Retina (tissue), 1 donor: ENCODE results near the gene MYLK3.

Experiments
- DNase-seq: peaks from one replicate; pipeline ENCODE4 v3.0.0-alpha.2; 2016

MYLK3 gene

GRCh38 chr16:46757339-46758050 lies 9.4 kb upstream of the MYLK3 start:
- peak; percentile 17 for DNase-seq

DNA sequence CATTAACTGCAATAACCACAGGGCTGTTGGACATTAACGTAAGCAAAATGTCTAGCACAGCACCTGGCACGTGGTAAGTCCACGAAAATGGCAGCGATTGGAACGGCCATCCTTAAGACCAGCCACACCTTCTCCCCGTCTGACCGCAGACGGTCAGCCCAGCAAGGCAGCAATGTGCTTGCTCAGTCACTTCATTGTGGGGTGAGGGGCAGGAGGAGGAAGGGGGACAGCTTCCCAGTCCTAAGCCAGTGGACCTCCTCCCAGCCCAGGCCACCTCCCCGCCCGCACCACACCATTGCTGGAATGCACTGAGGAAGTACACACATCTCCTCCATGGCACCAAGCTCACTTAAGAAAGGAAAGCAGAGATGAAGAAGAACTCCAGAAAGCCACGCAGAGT lies 8.6 kb upstream of the MYLK3 start:
- no peak for DNase-seq

GRCh38 chr16:46753015-46753414 lies 4.9 kb upstream of the MYLK3 start:
- no peak for DNase-seq

DNA sequence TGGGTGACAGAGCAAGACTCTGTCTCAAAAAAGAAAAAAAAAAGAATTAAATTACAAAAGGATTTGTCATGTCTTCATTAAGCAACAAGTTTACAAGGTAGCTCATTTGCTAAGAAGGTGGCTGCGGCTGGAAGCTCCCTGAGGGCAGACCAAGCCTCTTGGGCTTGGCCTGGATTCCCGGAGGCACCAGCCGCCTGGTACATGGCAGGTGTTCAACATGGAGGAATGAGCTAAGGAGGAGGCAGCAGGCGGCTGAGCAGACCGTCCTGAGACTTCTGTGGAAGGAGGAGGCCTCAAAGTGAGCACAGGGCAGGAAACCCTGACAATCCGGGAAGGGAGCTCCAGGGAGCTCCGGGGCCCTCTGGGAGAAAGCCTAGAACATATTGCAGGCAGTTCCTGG lies 3.2 kb upstream of the MYLK3 start:
- DNase-seq = no peak

- DNase-seq = no peak
These were observed 896 bp upstream of the MYLK3 start for GRCh38 chr16:46748775-46749705.

DNA sequence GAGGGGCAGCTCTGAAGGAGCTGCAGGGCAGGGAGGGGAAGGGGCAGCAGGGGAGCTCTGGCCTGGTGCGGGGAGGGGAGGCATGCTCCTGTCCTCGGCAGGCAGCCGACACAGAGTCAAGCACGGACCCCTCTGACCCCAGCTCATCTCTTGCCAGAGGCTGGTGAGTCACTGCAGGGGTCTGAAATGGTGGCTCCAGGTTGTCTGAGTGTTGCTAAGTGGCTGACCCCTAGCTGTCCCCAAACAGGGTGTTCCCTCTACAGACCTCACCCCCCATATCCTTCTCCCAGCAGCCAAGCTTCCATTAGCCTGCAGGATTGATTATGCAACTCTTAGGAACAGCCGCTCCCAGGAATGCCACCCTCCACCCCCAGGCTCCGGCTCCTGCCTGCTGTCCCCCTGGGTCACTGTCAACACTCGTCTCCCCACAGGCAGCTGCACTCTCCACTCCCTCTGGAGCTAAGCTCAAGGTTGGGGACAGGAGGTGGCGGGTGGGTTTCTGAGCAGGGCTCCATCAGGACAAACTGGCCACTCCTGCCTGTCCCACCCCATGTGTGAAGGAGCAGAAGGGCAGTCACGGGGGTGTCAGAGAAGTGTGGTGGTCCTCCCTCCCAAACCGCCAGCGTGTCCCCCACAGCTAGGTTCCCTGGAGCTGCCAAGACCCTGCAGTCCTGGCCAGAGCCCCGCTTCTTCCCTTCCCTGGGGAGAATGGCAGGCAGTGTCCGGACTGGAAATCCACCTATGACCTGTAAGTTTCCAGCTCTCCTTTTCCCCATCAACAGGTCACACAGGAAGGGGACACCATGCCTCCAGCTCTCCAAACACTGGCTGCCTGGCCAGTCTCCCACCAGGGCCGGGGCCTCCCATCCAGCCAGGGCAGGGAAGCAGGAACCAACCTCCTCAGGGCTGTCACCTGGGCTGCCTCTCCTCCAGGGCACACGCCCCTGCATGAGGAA lies 1.0 kb downstream of the MYLK3 start:
- peak; percentile 14 for DNase-seq

- DNase-seq = no peak
These were observed 2.5 kb downstream of the MYLK3 start for GRCh38 chr16:46745617-46746016.

GRCh38 chr16:46743232-46743719 lies 4.9 kb downstream of the MYLK3 start:
- no peak for DNase-seq

- DNase-seq = no peak
These were observed 8.2 kb downstream of the MYLK3 start for GRCh38 chr16:46739934-46740333.

GRCh38 chr16:46737621-46738214 lies 10.4 kb downstream of the MYLK3 start:
- no peak for DNase-seq

GRCh38 chr16:46736695-46737094 lies 11.4 kb downstream of the MYLK3 start:
- DNase-seq = no peak

DNA sequence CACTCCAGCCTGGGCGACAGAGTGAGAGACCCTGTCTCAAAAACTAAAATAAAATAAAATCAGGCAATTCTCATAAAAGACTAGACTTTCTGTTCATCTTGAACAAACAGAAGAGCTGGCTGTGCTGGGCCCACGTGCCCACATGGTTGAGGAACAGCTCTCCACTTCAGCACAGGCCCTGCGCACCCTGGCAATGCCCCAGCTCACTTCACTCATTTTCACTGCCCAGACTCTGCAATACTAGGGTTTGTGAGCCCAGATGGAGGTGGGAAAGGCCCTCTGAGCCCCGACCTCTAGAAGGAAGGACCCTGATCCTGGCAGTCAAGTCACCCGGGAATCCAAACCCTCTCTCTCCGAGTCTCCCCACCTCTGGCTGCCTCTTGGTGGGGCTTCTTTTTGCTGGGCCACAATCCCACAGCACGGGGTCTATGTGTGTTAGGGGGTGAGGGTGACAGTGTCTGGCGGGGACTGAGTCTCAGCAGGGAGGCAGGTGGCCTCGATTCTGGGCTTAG lies 14.8 kb downstream of the MYLK3 start:
- DNase-seq = no peak

GRCh38 chr16:46732561-46732960 lies 15.6 kb downstream of the MYLK3 start:
- DNase-seq = no peak

- no peak for DNase-seq
These were observed 16.2 kb downstream of the MYLK3 start for GRCh38 chr16:46731691-46732555.

GRCh38 chr16:46730801-46731690 lies 17.1 kb downstream of the MYLK3 start:
- DNase-seq = peak; percentile 20

- no peak for DNase-seq
These were observed 18.0 kb downstream of the MYLK3 start for GRCh38 chr16:46730126-46730525.

GRCh38 chr16:46729326-46729995 lies 18.7 kb downstream of the MYLK3 start:
- DNase-seq = no peak

DNA sequence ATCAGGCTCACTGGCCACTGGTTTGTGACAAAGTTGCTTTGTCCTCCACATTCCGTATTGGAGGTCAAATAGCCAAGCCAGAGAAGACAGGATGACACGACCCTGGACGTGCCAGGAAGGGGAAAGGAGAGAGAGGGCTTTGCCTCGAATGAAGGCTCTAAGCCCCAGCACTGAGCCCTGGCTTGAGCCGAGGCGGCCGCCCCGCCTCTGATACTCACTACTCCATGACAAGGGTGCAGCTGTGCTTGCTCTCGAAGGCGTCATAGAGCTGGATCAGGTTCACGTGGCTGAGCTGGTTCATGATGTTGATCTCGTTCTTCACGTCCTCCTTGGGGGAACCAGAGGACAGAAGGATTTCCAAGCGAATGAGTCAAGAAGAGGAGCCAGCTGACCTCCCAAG lies 19.3 kb downstream of the MYLK3 start:
- no peak for DNase-seq

DNA sequence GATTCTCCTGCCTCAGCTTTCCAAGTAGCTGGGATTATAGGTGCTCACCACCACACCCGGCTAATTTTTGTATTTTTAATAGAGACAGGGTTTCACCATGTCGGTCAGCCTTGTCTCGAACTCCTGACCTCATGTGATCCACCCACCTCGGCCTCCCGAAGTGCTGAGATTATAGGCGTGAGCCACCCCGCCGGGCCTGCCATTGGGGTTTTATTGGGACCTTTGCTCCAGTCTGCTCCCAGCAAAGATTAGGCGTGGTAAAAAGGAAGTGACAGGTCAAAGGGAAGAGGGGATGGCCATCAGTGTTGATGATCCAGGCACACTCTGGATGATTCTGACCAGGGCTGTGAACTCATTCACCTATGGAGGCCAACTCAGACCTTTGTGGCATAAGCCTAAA lies 20.5 kb downstream of the MYLK3 start:
- no peak for DNase-seq
